Left ventricle myocardium superior (tissue), 1 donor: Measurements from ENCODE around the gene SLC39A3. TPM values are rescaled to one million over a fixed set of nuclear protein-coding genes. Genes with fewer than 3 reads are reported as not detected.

Experiments
- ATAC-seq: fragments of 200-7000 bp; cut with Tn5 transposase; one replicate; pipeline ENCODE4 v1.9.1; 2020; ENCODE audit warnings: mild to moderate bottlenecking, moderate library complexity
- DNase-seq: peaks from one replicate; pipeline ENCODE4 v3.0.0-alpha.2; 2020
- intact Hi-C: fragments of 100-400 bp; cut with micrococcal nuclease; formaldehyde crosslinking; loops from one replicate; pipeline ENCODE4 v1.11.0; 2022
- total RNA-seq: library from RNA; stranded (reverse); fragmentation: NEBNext Ultra II Directional; extraction: Animal tissue kit (Norgen Biotek cat#: 25700); gene quantifications from one replicate; pipeline ENCODE4 v1.2.1, GENCODE V29; 2021
- donor health status: DM: no; HTN: yes; CAD: no; lungs with severe emphysema.

The SLC39A3 gene
- total RNA-seq, 1 donor from 2014 or later = 26.6 TPM

- DNase-seq (peak; percentile 78), ATAC-seq (peak; percentile 78)
- intact Hi-C loops = no loop called here
Observed at GRCh38 chr19:2770055-2771013, 30.5 kb upstream of the SLC39A3 start.

- DNase-seq (no peak), ATAC-seq (no peak)
- intact Hi-C loops = no loop called here
Observed at GRCh38 chr19:2769218-2769617, 29.4 kb upstream of the SLC39A3 start.

DNA sequence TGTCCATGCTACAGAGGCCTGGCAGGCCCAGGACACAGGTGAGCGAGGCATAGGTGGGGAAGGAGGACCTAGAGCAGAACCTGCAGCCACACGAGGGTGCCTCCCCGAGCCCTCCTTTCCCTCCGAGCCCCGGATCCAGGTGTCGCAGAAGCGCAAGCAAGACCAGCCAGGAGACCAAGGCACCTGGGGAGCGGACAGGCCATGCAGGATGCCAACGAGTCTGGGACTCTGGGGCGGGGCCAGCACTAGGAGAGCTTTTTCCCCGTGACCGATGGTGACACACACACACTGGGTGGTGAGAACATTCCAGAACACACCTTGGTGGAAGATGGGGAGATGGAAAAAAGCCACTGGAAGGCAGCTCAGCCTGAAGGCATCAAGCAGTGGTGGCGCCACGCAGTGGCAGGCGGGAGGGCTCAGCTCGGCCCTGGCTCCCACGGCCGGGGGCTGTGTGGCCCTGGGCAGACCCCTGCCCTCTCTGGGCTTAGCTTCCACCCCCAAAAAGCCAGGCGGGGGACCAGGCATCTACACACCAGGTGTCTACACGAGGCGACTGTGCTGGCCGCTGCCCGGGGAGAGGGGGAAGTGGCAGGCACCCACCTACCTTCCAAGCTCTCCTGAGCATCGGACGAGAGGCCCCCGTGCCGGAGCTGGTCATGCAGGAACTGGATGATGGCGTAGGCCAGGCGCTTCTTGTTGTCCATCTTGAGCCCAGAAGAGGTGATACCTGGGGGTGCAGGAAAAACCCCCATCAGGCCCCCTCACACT, 28.7 kb upstream of the SLC39A3 start:
- DNase-seq = peak; percentile 23
- ATAC-seq = no peak
- intact Hi-C loops = no loop called here

DNA sequence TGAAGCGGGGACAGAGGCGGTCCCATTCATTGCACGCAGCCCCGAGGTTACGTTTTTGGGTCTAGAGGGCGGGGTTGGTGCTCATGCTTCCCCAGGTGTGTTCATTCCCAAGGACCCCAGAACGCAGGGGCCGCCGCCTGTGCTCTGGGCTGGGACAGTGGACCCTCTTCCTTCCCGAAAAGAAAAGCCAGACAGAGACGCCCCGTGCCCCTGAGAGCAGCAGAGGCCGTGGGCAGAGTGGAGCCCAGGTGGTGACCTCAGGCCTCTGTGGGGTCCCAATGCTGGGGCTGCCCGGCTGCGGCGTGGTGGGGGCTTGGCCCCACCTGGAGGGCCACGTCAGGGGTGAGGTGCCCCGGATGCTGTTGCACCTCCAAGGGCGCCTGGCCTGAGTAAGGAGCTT, 27.9 kb upstream of the SLC39A3 start:
- DNase-seq = peak; percentile 27
- no peak for ATAC-seq
- intact Hi-C loops = no loop called here

GRCh38 chr19:2766594-2767372, 27.0 kb upstream of the SLC39A3 start:
- intact Hi-C loops = no loop called here
- DNase-seq (peak; percentile 26), ATAC-seq (no peak)

DNA sequence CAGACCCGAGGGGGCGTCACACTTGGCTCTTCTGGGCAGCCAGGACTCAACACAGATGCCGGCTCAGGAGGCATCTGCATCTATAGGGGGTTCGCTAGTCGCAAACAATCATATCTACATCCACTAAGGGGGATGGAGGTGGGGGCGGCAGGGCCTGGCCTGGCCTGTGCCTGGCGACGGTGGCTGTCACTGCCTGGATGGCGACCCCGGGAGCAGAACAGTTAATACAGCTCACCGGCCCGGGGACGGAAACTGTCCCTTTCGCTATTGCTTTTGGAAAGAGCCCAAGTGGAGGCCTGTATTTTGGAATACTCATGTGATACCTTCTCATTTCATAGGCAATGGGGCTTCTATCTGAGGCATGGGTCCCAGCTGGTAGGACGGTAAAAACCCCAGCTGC, 25.6 kb upstream of the SLC39A3 start:
- DNase-seq (peak; percentile 25), ATAC-seq (no peak)
- intact Hi-C loops = no loop called here

DNA sequence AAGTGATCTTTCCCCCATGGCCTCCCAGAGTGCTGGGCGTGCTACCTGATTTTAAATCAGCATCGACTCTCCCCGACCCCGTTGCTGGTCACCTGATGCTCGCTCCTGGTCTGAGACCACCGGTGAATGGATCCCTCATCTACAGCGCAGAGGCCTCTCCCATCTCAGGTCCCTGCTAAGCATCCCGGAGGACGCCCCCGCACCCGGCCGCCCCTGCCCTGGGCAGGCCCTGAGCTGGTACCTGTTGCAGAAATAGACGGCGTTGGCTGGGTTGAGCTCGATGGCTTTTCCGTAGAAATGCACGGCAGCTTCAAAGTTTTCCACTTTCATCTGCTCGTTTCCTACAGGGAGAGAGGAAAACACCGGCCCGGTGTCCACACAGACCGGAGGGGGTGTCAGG, 25.1 kb upstream of the SLC39A3 start:
- DNase-seq (peak; percentile 19), ATAC-seq (no peak)
- intact Hi-C loops = no loop called here

DNA sequence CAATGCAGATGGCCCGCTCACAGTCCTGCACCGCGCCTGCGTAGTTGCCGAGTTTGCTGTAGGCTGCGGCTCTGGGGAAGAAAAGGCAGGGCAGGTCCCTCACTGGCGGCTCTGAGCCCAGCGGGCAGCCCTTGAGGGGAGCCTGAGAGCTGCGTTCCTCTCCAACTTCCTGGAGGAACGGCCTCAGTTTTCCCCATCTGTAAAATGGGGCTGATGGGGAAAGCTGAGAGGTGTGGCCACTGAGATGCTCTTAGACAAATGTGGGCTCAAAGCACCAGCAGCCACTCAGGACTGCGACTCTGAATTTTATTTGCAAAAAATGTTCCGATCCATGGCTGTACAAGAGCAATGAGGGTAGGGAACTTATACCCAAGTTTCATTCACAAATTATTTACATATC, 23.9 kb upstream of the SLC39A3 start:
- intact Hi-C loops = no loop called here
- no peak for DNase-seq
- ATAC-seq = no peak

- intact Hi-C loops = no loop called here
- DNase-seq (peak; percentile 14), ATAC-seq (no peak)
Observed at GRCh38 chr19:2762783-2763496, 23.1 kb upstream of the SLC39A3 start.

DNA sequence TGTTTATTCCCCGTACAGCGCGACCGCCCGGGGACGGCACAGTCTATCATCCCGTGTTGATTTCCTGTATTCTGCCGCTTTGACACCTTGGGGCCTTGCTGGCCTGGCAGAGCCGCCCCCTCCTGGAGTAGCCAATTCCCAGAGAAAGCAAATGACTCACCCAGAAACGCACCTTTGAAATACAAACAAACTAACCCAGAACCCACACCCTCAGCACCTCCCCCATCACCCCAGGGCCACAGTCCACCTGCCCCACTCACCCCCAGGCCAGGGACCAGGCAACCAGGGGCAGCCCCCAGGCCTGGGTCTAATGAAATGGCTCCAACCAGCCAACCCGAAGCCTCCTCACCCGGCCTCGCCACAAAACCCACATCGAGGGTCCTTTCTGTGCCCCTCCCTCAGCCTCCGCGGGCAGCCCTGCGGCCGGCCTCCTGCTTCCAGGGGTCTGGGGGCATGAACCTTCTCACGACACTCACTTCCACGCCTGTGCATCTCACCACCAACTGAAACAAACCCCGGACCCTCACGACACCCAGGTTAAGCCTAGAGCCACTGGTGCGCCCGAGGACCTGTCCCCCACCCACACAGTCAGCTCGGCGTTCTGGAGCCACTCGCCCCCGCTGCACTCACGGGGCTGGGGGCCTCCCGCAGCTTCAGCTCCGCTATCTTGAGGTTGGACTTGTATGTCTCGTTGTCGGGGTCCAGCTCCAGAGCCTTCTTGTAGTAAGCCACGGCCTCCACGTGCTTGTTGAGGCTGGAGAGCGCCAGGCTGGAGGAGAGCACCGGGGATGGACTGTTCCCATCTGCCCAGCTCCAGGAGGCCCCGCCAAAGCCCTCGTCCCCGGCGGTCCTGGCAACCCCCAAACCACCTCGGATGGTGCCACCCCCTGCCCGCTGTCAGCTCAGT, 22.3 kb upstream of the SLC39A3 start:
- intact Hi-C loops = no loop called here
- DNase-seq = peak; percentile 14
- ATAC-seq = no peak

- ATAC-seq (no peak), DNase-seq (peak; percentile 27)
- intact Hi-C loops = no loop called here
Observed at GRCh38 chr19:2761309-2761677, 21.5 kb upstream of the SLC39A3 start.

DNA sequence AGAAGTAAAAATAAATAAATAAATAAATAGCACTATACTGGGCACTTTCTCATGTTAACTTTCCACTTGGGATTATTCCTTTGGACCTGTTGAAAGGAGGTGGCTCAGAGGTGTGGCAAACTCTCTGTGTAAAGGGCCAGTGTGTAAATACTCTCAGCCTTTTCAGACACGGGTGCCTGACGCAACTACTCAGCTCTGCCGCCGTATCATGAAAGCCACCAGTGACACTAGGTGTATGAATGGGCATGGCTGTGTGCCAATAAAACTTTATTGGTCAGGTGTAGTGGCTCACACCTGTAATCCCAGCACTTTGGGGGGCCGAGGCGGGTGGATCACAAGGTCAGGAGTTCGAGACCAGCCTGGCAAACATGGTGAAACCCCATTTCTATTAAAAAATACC, 20.1 kb upstream of the SLC39A3 start:
- no peak for ATAC-seq
- intact Hi-C loops = no loop called here
- no peak for DNase-seq

DNA sequence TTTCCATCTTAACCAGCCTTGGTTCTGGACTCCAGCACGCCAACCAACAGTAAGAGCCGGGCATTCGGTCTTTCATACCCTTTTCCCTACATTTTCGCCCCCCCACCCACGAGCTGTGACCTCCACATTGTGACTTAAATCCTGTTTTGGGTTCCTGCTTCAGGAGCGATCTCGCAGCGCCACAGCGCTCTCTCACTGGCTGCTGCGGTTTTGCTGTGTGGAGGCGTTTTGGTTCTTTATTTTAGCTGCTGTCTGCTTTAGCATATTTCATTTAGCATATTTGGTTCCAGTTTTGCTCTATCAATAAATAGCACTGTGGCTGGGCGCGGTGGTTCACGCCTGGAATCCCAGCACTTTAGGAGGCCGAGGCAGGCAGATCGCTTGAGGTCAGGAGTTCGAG, 19.5 kb upstream of the SLC39A3 start:
- ATAC-seq = no peak

DNA sequence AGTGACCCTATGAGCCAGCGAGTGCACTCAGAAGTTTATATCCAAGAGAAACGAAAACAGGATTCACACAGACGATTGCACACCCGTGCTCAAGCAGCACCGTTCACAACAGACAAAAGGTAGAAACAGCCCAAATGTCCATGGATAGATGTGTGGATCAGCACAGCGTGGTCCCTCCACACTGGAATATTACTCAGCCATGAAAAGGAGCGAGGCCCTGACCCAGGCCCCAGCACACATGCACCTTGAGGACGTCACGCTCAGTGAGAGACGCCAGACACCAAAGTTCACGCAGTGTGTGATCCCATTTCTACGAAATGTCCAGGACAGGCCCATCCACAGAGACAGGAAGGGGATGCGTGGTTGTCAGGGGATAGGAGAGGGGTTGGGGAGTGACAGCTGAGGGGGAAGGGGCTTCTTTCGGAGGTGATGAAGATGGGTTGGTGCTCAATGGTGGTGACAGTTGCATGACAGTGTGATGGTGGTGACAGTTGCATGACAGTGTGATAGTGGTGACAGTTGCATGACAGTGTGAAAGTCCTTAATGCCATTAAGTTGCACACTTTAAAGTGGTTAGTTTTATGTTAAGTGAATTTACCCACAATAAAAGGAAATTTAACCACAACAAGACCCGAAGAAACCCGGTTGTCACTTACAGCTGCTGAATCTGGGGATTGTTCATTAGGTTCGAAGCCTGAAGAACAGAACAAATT, 18.9 kb upstream of the SLC39A3 start:
- intact Hi-C loops = no loop called here
- DNase-seq = no peak

More for the DNA sequence above, 19.5 kb upstream of the SLC39A3 start:
- intact Hi-C loops = no loop called here
- no peak for DNase-seq

DNA sequence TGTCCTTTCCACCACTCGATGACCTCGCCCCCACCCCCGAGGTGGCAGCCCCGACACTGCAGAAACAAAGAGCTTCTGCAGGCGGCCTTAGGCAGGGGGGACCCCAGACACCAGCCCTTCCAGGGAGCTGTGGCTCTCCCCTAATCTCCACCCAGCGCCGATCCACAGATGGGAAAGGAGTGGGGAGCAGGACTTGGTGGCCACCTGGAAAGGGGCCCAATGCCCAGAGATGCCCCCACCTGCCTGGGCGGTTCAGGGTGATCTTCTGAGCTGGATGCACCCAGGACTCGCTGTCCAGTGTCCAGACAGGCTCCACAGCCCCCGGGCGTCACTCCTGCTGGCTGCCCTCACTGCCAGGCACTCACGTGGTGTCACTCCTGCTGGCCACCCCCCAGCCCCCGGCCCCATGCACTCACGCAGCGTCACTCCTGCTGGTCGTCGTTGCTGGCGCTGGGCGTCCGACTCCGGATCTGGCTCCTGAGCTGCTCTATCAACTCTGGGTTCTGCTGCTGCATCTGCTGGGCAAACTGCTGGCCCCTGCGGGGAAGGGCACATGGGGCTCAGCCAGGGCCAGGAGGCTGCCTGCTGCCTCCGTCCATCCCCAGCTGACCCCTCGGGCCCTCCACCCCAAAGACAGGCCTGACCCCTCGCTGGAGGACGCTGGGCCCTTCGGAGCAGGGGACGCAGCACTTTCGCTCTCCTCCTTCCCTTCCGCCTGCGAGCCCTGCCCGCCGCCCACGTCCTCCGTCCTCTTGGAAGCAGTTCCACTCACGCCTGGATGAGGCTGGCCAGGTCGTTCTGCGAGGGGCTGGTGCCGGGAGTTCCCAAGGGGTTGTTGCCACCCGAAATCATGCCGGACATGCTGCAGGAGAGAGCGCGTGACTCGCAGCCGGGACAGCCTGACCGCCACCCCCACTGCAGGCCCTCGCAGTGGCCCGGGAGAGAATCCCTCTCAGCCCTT, 17.4 kb upstream of the SLC39A3 start:
- no peak for ATAC-seq
- intact Hi-C loops = no loop called here
- peak; percentile 22 for DNase-seq

More for the DNA sequence above, 18.9 kb upstream of the SLC39A3 start:
- ATAC-seq = no peak

DNA sequence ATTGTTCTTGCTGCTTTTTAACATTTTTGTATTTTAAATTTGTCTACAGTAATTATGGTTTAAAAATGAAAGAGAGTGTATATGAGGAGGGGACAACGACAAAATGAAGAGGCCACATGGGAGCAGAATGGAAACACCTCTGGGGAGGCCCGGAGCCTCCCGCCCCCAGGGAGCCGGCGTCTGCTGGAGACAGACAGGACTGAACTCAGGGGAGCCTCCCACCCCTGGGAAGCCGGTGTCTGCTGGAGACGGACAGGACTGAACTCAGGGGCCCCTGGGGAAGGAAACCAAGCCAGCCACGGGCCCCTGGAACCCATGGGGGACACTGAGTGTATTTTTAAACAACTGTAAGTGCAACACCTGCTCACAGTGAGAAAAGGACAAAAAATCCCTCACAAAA, 16.7 kb upstream of the SLC39A3 start:
- ATAC-seq (no peak), DNase-seq (peak; percentile 25)
- intact Hi-C loops = no loop called here
